ENCODE results near the gene BROX. TPM values are rescaled to one million over a fixed set of nuclear protein-coding genes. Genes with fewer than 3 reads are reported as not detected.

The BROX gene
- total RNA-seq, 2 donors from 2014 or later, result 23.1 to 28.2 TPM

DNA sequence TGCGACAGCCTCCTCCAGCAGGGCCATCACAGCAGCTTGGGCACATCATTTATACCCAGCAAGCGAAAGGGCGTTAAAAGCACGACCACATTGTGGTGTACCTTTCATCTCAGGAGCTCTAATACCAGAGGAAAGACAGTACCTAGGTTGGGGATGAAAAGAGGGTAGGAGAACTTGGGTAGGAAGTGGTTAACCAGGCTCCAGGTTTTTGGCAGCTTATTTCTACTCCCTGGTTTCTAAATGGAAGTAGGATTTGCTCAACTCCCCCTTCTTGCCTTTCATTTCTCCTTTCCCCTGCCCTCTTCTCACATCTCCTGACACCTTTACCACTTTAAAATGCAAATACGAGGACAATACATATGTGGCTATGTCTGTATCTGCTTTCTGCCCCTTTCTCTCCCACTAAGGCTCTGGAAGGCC lies 54.8 kb downstream of the BROX start:
- no peak for DNase-seq
- intact Hi-C loops (cut with DNase I), result no loop called here
- ATAC-seq, result no peak

GRCh38 chr1:222768592-222768991 lies 56.2 kb downstream of the BROX start:
- ATAC-seq (no peak), DNase-seq (no peak)
- intact Hi-C loops (cut with DNase I), result no loop called here

DNA sequence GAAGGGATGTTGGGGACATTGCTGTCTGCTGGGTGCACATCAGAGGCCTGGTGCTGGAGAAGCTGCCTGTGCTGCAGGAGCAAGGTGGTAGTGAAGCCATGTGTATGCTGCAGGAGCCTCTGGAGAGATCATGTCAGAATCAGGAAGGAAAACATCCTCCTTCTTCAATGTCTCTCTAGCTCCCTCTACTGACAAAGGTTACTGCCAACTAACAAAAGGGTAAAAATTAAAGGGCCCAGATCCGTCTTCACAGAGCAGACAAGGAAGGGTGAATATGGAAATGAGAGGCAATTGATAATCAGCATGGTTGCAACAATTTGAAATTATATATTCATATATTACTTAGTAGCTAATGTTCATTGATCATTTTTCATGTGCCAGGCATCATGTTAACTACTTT lies 56.8 kb downstream of the BROX start:
- intact Hi-C loops (cut with DNase I), result no loop called here
- DNase-seq, result no peak
- no peak for ATAC-seq

DNA sequence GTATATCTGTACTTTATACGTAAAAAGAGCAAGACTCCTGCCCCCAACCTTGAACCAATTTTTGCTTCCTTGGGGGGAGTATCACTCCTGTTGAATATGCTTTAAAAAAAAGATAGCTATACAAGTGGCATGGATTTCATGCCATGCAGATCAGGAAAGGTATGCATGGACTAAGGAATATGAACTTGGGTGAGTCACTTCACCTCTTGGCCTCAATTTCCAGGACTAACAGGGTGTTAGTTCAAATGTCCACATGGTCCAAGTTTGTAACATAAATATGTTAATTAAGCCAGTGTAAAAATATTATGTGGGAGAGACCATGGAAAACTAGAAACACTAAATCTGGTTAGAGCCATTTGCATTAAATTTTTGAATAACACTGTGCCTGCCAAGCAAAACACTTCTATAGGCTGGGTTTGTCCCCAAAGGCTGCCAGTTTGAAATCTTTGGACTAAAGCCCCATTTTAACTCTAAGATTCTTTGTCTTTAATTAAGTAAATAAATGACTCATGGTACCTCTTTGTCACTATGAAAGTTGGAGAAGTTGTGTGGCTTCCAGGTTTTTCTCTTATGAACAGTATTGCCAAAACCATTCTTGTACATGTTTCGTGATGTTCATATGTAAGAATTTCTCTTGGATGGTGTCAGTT lies 57.7 kb downstream of the BROX start:
- DNase-seq (no peak), ATAC-seq (no peak)
- intact Hi-C loops (cut with DNase I), result no loop called here

- DNase-seq (no peak), ATAC-seq (peak; percentile 53 to 69)
- intact Hi-C loops (cut with DNase I), result no loop called here
These were observed 60.6 kb downstream of the BROX start for GRCh38 chr1:222772996-222773379.

DNA sequence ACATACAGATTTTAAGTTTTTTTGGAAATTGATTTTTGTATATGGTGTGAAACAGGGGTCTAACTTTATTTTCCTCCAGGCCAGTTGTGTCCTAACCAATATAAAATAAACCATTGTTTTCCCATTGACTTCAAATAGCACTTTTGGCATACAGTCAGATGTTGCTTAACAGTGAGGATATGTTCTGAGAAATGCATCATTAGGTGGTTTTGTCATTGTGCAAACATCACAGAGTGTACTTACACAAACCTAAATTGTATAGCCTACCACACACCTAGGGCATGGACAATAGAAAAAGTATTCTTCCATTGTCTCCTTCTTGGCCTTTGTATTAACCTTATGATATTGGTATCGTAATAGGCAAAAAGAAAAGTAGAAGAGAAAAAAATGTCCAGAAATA lies 65.1 kb downstream of the BROX start:
- ATAC-seq (no peak), DNase-seq (no peak)
- intact Hi-C loops (cut with DNase I), result no loop called here

GRCh38 chr1:222777977-222778376 lies 65.6 kb downstream of the BROX start:
- intact Hi-C loops (cut with DNase I), result no loop called here
- no peak for ATAC-seq
- no peak for DNase-seq

DNA sequence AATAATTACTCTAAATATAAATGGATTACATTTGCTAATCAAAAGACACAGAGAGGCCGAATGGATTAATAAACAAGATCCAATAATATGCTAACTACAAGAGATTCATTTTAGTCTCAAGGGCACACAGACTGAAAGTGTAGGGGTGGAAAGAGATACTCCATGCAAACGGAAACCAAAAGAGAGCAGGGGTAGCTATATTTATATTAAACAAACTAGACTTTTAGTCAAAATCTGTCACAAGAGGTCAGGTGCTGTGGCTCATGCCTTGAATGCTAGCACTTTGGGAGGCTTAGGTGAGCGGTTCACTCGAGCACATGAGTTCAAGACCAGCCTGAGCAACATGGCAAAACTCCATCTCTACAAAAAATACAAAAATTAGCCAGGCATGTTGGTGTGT lies 68.9 kb downstream of the BROX start:
- ATAC-seq, result no peak

DNA sequence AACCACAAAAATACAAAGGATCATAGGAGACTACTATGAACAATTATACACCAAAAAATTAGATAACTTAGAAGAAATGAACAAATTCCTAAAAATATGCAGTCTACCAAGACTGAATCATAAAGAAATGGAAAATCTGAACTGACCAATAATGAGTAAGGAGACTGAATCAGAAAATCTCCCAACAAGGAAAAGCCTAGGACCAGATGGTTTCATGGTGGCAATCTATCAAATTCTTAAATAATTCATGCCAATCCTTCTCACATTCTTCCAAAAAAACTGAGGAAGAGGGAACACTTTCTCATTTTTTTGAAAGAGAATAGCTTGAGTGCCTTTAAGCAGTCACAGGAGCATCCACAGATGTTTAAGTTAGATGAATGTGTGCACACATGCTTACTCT lies 70.7 kb downstream of the BROX start:
- DNase-seq, result no peak
- no peak for ATAC-seq
- intact Hi-C loops (cut with DNase I), result no loop called here

More for the DNA sequence above, 68.9 kb downstream of the BROX start:
- intact Hi-C loops (cut with DNase I), result no loop called here
- no peak for DNase-seq

DNA sequence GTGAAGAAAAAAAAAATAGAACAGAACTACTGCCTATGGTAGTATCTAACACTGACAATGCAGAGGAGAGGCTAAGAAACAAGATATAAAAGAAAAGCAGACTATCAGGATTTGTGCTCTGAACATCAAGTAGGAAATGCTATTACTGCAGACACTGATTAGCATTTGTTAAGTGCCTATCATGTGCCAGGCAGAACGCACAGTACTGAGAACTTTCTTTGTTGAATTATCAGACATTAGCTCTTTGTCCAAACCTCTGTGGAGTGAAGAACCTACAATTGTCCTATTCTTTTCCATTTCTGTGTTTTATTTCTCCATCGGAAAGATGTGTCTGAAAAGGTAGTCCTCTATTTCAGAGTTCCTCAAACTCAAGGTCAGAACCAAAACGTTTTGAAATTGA lies 72.0 kb downstream of the BROX start:
- ATAC-seq (no peak), DNase-seq (no peak)
- intact Hi-C loops (cut with DNase I), result no loop called here

Other genes with a start within 250 kb of the BROX start
- gene HHIPL2, start 164.5 kb upstream of the BROX start, total RNA-seq, result under 1 TPM; 0.32 to 0.37 TPM
- 1 to 10 TPM; 4.0 to 4.2 TPM for gene TAF1A, start 122.6 kb upstream of the BROX start, total RNA-seq
- 10 to 100 TPM; 52.9 to 55.8 TPM for gene MIA3, start 94.5 kb upstream of the BROX start, total RNA-seq
- 10 to 100 TPM; 64.7 to 71.3 TPM for gene AIDA, start 73 bp upstream of the BROX start, total RNA-seq
- gene FAM177B, start 24.6 kb downstream of the BROX start, total RNA-seq, result not detected
- 1 to 10 TPM; 4.2 to 8.0 TPM for gene DISP1, start 102.5 kb downstream of the BROX start, total RNA-seq